Measurements from ENCODE around the gene C1orf141.

Gene C1orf141

DNA sequence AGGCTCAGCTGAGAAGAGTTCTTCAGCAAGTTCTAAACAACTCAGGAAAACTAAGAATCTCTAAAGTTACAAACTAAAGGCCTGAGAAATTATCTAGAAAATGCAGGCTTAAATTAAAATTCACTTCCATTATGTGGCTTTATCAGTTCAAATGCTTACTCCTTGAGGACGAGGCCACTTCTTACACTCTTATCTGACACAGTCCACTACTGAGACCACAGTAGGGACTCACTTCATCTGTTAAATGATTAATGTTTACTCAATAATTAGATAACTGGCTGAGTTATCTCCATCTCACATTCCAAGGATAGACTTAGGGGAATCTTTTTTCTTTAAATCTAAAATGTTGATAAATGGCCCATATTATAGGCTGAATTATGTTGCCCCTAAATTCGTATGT lies 1.6 kb downstream of the C1orf141 start:
- Mint-ChIP-seq H3K36me3 (ENCODE audit: low read depth) (no peaks in the 10 kb centered on the region), H3K27me3 (peaks cover 6% of the 10 kb centered on the region), H3K9me3 (no peaks in the 10 kb centered on the region), H3K4me3 (no peak overlapping the region), H3K4me1 (ENCODE audit: low read depth) (peaks cover 6% of the 10 kb centered on the region), H3K27ac (no peak overlapping the region)
- intact Hi-C loops (cut with micrococcal nuclease): no loop called here

DNA sequence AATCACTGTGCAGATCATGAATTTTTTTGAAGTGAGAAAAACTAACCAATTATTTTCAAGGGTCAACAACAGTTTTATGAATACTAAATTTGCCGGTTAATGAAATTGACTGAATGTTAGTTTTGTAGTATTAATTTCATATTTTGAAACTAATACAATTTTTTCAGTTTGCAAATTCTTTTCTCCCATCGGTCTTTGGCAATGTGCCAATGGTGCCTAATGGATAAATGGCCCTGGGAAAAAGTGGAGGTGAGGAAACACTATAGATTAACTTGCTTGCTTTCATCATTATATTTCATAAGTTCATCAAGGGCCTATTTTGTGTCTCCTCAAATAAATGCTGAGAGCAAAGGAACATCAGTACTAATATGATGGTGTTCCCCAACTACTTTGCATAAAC lies 4.1 kb downstream of the C1orf141 start:
- no peak overlapping the region for H3K27ac Mint-ChIP-seq
- no peaks in the 10 kb centered on the region for H3K36me3 Mint-ChIP-seq (ENCODE audit: low read depth)
- no peak overlapping the region for H3K4me3 Mint-ChIP-seq
- H3K4me1 Mint-ChIP-seq (ENCODE audit: low read depth): peaks cover 6% of the 10 kb centered on the region
- H3K27me3 Mint-ChIP-seq: peaks cover 6% of the 10 kb centered on the region
- H3K9me3 Mint-ChIP-seq: no peaks in the 10 kb centered on the region
- intact Hi-C loops (cut with micrococcal nuclease): no loop called here

DNA sequence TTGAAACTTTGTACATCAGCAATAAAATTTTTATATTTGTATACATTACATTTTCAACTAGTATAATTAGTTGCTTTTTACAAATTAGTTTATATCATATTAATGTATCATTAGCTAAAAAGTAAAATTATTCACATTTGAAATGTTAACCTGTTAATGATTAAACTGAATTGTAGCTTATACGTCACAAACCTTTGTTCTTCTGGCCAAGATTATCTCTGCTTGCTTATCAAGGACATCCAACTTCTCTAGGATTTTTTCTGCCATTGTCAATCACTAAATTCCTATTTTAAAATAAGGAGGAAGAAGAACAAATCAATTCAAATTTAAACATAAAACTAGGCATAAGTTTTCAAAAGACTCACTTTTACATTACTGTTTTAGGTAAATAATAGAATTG lies 7.8 kb downstream of the C1orf141 start:
- intact Hi-C loops (cut with micrococcal nuclease): no loop called here
- Mint-ChIP-seq H3K9me3 (no peaks in the 10 kb centered on the region), H3K27ac (no peak overlapping the region), H3K36me3 (ENCODE audit: low read depth) (no peaks in the 10 kb centered on the region), H3K27me3 (peaks cover 2% of the 10 kb centered on the region), H3K4me1 (ENCODE audit: low read depth) (no peaks in the 10 kb centered on the region), H3K4me3 (no peak overlapping the region)

DNA sequence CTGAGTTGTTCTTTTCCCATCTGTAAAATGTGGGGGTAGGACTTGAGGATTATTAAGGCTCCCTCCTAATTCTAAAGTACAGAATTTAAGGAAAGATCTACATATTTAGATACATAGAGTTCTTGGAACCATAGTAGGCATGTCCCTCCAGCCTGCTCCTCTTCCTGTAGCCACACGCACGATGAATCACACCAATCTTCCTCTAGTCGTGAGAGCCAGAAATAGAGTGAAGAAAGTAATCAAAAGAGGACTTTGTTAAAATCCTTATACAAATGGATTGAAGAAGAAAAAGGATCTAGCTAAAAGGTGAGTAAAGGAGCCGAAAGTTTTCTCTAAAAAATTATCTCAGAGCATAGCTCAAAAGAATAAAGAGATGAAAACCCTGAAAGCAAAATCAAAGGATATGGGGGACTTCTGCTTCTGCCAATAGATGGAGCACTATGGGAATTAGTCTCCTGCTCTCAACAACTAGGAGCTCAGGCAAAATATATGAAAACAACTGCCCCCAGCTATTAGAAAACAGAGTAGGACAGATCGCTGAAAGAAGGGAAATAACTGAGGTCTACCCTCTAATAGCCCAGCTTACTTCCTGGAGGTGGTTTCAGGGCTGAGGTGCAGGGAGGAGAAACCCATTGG lies 8.5 kb downstream of the C1orf141 start:
- Mint-ChIP-seq H3K4me3 (no peak overlapping the region), H3K4me1 (ENCODE audit: low read depth) (no peaks in the 10 kb centered on the region), H3K27ac (no peak overlapping the region), H3K9me3 (no peaks in the 10 kb centered on the region), H3K36me3 (ENCODE audit: low read depth) (no peaks in the 10 kb centered on the region), H3K27me3 (peaks cover 2% of the 10 kb centered on the region)
- intact Hi-C loops (cut with micrococcal nuclease): no loop called here

DNA sequence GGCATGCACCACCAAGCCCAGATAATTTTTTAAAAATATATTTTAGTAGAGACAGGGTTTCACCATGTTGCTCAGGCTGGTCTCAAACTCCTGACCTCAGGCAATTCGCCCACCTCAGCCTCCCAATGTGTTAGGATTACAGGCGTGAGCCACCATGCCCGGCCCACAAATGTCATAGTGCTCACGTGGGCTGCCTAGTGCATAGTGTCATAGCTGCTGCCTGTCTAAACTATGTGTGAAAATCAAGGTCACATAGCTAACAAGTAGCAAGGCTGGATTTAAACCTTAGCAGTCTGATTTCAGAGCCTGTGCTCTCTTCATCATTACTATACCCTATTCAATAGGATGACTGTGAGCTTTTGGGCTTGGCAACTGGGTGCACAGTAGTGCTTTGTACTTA lies 10.3 kb downstream of the C1orf141 start:
- Mint-ChIP-seq H3K27me3 (peaks cover 2% of the 10 kb centered on the region), H3K9me3 (no peaks in the 10 kb centered on the region), H3K36me3 (ENCODE audit: low read depth) (no peaks in the 10 kb centered on the region), H3K4me1 (ENCODE audit: low read depth) (no peaks in the 10 kb centered on the region), H3K27ac (no peak overlapping the region), H3K4me3 (no peak overlapping the region)
- intact Hi-C loops (cut with micrococcal nuclease): no loop called here

DNA sequence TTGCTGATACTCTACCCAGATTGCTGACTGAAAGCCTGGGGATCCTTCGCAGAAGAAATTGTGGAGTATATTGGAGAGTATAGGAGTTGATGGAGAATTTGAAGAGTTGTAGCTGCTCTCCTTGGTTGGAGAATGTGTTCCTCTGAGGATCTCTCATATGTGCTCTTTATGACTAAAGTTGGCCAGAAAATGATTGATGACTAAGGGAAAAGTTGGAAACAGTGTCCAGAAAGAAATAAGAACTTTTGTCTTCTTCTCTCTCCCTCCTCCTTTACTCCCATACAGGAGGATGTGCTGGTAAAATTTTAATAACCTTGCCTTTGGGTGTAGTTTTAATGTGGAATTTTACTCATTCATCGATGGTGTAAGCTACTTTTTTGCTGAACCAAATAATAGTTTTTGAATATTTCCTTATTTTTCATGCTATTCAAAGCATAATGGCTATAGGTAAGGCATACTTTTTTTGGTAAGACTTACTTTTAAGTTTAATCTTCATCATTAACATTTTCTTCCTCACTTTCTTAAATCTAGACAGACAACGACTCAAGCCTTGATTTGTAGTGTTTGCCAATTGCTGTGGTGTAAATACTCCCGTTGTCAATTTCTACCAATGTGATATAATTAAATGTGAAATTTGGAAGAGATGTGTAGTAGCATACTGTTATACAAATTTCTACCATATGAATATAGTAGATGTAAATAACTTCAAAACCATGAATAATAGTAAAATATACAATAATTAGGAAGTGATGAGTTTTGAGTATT lies 13.7 kb downstream of the C1orf141 start:
- intact Hi-C loops (cut with micrococcal nuclease): no loop called here
- Mint-ChIP-seq H3K9me3 (no peaks in the 10 kb centered on the region), H3K4me3 (no peak overlapping the region), H3K27ac (no peak overlapping the region), H3K27me3 (no peaks in the 10 kb centered on the region), H3K4me1 (ENCODE audit: low read depth) (no peaks in the 10 kb centered on the region), H3K36me3 (ENCODE audit: low read depth) (no peaks in the 10 kb centered on the region)

DNA sequence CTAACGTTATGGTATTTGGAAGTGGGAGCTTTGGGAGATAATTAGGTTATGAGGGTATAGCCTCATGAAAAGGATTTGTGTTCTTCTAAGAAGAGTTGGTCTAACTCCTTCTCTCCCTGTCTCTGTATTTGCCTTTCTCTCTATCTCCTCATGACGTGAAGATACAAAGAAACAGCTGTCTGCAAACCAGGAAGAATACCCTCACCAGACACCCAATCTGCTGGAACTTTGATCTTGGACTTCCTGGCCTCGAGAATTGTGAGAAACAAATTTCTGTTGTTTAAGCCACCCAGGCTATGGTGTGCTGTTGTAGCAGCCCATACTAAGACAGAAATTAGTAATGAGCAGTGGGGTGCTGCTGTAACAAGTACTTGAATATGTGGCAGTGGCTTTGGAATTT lies 16.1 kb downstream of the C1orf141 start:
- no peaks in the 10 kb centered on the region for H3K36me3 Mint-ChIP-seq (ENCODE audit: low read depth)
- H3K4me1 Mint-ChIP-seq (ENCODE audit: low read depth): no peaks in the 10 kb centered on the region
- no peak overlapping the region for H3K4me3 Mint-ChIP-seq
- no peaks in the 10 kb centered on the region for H3K27me3 Mint-ChIP-seq
- no peaks in the 10 kb centered on the region for H3K9me3 Mint-ChIP-seq
- intact Hi-C loops (cut with micrococcal nuclease): no loop called here
- H3K27ac Mint-ChIP-seq: no peak overlapping the region

DNA sequence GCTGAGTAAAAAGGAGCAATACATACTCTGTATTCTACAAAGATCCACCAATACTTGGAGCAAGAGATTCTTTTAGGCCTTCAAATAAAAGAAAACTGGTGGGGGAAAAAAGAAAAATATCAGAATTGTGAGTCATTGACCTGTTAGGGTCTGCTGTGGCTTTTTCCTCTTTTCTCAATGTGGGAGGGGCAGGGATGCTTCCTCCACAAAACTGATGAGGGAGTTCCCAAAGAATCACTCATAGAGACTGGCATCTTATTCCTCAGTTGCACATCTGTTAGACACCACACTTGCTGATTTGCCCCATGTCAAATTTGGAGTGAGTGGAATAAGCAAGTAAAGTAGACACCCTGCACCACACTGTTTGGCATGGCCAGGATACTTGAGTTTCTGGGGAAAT lies 16.6 kb downstream of the C1orf141 start:
- Mint-ChIP-seq H3K4me1 (ENCODE audit: low read depth) (no peaks in the 10 kb centered on the region), H3K27ac (no peak overlapping the region), H3K4me3 (no peak overlapping the region), H3K27me3 (no peaks in the 10 kb centered on the region), H3K36me3 (ENCODE audit: low read depth) (no peaks in the 10 kb centered on the region), H3K9me3 (no peaks in the 10 kb centered on the region)
- intact Hi-C loops (cut with micrococcal nuclease): no loop called here

DNA sequence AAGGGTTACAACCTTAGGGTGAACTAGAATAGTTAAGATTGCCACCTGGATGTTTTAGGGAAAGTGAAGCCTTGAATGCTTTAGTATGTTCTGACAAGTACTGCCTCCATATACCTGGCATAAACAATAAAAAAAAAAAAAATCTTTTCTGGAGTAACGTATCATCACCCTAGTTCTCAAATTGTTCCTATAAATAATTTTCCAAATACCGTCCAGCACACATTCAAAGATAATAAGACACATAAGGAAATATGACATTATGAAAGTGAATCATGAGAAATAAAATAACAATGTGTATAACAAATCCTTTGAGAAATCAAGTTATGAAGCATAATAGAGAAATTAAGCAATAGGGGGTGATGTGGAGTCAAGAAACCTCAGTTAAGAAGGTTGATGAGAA lies 20.6 kb downstream of the C1orf141 start:
- H3K36me3 Mint-ChIP-seq (ENCODE audit: low read depth): no peaks in the 10 kb centered on the region
- no peaks in the 10 kb centered on the region for H3K27me3 Mint-ChIP-seq
- H3K4me1 Mint-ChIP-seq (ENCODE audit: low read depth): peaks cover 6% of the 10 kb centered on the region
- H3K4me3 Mint-ChIP-seq: no peak overlapping the region
- intact Hi-C loops (cut with micrococcal nuclease): no loop called here
- H3K27ac Mint-ChIP-seq: no peak overlapping the region
- H3K9me3 Mint-ChIP-seq: no peaks in the 10 kb centered on the region

DNA sequence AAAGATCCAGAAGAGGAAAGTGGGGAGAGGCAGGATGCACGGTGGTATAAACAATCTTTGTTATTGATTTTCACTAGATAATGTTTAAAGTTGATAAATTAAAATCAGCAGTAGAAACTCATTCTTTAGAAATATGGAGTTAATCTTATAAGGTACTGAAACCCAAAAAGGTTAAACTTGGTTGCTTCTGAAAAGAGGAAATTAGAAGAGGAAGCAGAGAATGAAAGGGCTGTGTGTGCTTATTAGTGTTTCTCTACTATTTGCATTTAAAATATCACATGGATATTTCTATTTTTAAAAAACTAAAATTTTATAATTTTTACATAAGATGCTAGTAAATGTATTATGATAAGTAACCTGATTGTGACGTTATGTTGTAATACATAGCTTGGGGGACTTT lies 24.4 kb downstream of the C1orf141 start:
- no peaks in the 10 kb centered on the region for H3K36me3 Mint-ChIP-seq (ENCODE audit: low read depth)
- no peaks in the 10 kb centered on the region for H3K27me3 Mint-ChIP-seq
- H3K9me3 Mint-ChIP-seq: no peaks in the 10 kb centered on the region
- intact Hi-C loops (cut with micrococcal nuclease): no loop called here
- H3K27ac Mint-ChIP-seq: no peak overlapping the region
- H3K4me3 Mint-ChIP-seq: no peak overlapping the region
- peaks cover 6% of the 10 kb centered on the region for H3K4me1 Mint-ChIP-seq (ENCODE audit: low read depth)

DNA sequence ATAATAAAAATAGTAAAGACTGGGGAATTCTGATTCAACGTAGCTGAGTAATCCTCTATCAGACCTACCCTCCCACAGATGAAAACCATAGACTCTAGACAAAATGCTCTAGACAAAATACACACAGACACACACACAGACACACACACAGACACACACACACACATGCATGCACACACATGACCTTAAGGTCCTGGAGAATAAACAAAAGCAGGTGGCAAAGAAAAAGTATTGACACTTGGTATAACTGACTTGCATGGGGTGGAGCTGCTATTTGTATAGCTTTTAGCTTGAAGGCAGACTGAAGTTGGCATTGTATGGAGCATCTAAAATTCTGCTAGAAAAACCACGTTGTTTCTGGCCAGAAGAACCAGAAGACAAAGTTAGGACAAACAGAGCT lies 29.3 kb downstream of the C1orf141 start:
- Mint-ChIP-seq H3K4me1 (ENCODE audit: low read depth) (peaks cover 6% of the 10 kb centered on the region), H3K27me3 (no peaks in the 10 kb centered on the region), H3K27ac (no peak overlapping the region), H3K36me3 (ENCODE audit: low read depth) (no peaks in the 10 kb centered on the region), H3K9me3 (no peaks in the 10 kb centered on the region), H3K4me3 (no peak overlapping the region)
- intact Hi-C loops (cut with micrococcal nuclease): no loop called here

DNA sequence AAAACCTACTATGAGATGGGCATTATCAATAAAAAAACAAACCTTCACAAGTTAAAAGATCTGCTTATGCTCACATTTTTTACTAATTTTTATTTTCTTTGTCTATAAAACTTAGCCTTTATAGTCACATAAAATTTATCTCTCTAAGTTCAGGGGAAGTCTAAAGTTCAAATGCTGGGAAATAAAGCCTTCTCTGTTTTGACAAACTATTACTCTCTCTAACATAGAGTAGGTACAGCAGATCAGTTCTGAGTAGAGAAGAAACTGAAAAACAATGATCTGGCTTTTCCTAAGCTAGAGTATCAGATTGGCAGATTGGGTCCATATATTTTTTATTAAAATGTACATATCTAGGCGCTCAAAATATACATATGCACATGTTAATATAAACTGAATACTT lies 31.2 kb downstream of the C1orf141 start:
- no peak overlapping the region for H3K27ac Mint-ChIP-seq
- intact Hi-C loops (cut with micrococcal nuclease): no loop called here
- H3K4me1 Mint-ChIP-seq (ENCODE audit: low read depth): no peaks in the 10 kb centered on the region

DNA sequence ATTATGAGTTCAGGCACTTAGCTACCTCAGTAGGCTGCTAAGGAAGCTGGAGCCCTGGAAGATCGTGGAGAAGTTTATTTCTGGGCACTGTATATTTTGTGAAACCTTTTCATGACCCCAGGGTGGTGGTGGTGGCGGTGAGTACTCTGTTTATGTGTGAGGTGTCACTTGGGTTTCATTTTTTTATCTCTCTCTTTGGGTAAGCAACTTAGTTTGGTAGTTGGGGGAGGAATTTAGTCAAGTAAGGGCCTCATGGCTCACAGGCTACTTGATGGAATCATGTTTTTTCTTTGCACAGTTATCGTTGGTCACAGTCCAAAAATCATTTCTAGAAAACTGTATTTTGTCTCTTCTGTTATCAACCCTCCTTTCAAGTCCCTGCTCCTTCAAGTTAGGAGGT lies 33.9 kb downstream of the C1orf141 start:
- Mint-ChIP-seq H3K4me1 (ENCODE audit: low read depth) (no peaks in the 10 kb centered on the region), H3K36me3 (ENCODE audit: low read depth) (no peaks in the 10 kb centered on the region), H3K9me3 (no peaks in the 10 kb centered on the region), H3K27me3 (no peaks in the 10 kb centered on the region), H3K4me3 (no peak overlapping the region), H3K27ac (no peak overlapping the region)
- intact Hi-C loops (cut with micrococcal nuclease): no loop called here

More for the DNA sequence above, 31.2 kb downstream of the C1orf141 start:
- Mint-ChIP-seq H3K36me3 (ENCODE audit: low read depth) (no peaks in the 10 kb centered on the region), H3K4me3 (no peak overlapping the region), H3K9me3 (no peaks in the 10 kb centered on the region), H3K27me3 (no peaks in the 10 kb centered on the region)

DNA sequence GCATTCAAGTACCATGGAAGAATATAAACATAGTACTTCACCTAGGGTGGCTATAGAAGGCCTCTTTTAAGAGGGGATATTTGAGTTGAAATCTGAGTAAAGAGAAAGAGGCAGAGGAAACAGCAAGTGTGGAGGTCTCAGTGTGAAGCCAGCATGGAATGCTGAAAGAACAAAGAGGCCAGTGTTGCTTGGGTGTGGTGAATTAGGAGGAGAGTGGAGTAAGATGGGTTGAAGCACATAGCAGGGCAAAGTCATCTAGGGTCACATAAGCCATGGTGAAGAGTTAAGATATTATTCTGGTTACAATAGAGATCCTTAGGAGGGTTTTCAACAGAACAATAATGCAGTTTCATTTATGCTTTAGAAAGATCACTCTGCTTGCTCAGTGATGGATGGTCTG lies 37.5 kb downstream of the C1orf141 start:
- no peaks in the 10 kb centered on the region for H3K27me3 Mint-ChIP-seq
- intact Hi-C loops (cut with micrococcal nuclease): no loop called here

DNA sequence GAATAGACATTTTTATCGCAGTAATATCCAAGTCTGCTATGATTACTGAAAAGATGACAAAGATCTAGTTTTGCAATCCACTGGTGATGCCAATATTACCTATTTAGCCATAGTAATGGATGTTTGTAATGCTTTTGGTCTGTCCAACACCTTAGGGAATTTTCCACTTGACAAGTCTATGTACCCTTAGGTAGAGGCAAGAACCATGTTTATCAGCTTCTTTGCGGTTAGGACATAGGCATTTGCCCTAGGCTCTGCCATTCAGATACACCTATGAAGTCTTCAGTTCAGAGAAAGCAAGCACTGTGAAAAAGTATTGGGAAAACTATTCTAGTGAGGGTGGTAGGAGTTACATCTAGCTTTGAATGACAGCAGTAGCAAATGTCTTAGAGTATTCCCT lies 40.6 kb downstream of the C1orf141 start:
- intact Hi-C loops (cut with micrococcal nuclease): no loop called here
- no peaks in the 10 kb centered on the region for H3K4me1 Mint-ChIP-seq (ENCODE audit: low read depth)
- no peaks in the 10 kb centered on the region for H3K36me3 Mint-ChIP-seq (ENCODE audit: low read depth)
- H3K27me3 Mint-ChIP-seq: no peaks in the 10 kb centered on the region
- H3K9me3 Mint-ChIP-seq: no peaks in the 10 kb centered on the region
- no peak overlapping the region for H3K4me3 Mint-ChIP-seq
- no peak overlapping the region for H3K27ac Mint-ChIP-seq

More for the DNA sequence above, 37.5 kb downstream of the C1orf141 start:
- Mint-ChIP-seq H3K27ac (no peak overlapping the region), H3K4me3 (no peak overlapping the region), H3K36me3 (ENCODE audit: low read depth) (no peaks in the 10 kb centered on the region), H3K9me3 (no peaks in the 10 kb centered on the region), H3K4me1 (ENCODE audit: low read depth) (no peaks in the 10 kb centered on the region)
